Neural crest cell (in vitro differentiated cells): ENCODE results near the gene GSTCD. TPM values are rescaled to one million over a fixed set of nuclear protein-coding genes. Genes with fewer than 3 reads are reported as not detected.
"Not testable (repeated sequence)": the region's sequence is repeated elsewhere in the genome, so short reads cannot be mapped to it uniquely, and the experiment has no call there.

Source experiments
- DNase-seq: peaks from one replicate; pipeline ENCODE4 v3.0.0; 2021; ENCODE audit warnings: low read depth, mixed read lengths, low spot score
- H3K27ac Mint-ChIP-seq: one replicate; pipeline ENCODE4 v1.8.0; 2021; ENCODE audit warnings: mild to moderate bottlenecking, mixed read lengths; ENCODE audit not compliant: unreplicated experiment
- H3K27me3 Mint-ChIP-seq: 2 replicates; pipeline ENCODE4 v1.8.0; 2021; ENCODE audit warnings: low read depth, mild to moderate bottlenecking, mixed read lengths
- H3K36me3 Mint-ChIP-seq: 2 replicates; pipeline ENCODE4 v1.8.0; 2021; ENCODE audit warnings: low read depth, mild to moderate bottlenecking, mixed read lengths
- H3K4me1 Mint-ChIP-seq: 2 replicates; pipeline ENCODE4 v1.8.0; 2021; ENCODE audit warnings: mixed read lengths
- H3K4me3 Mint-ChIP-seq: one replicate; pipeline ENCODE4 v1.8.0; 2021; ENCODE audit warnings: mild to moderate bottlenecking, mixed read lengths
- H3K9me3 Mint-ChIP-seq: 2 replicates; pipeline ENCODE4 v1.8.0; 2021; ENCODE audit warnings: mixed read lengths
- CTCF ChIP-seq: fragments of 200-600 bp; sonication (generic); conservative IDR thresholded peaks from 2 replicates; pipeline ENCODE4 v1.5.0; 2021; ENCODE audit warnings: antibody characterized with exemption, mild to moderate bottlenecking
- total RNA-seq: library from RNA; stranded (reverse); gene quantifications from 2 replicates; pipeline ENCODE4 v1.2.1, GENCODE V29; 2021

The GSTCD gene
- total RNA-seq, 1 donor from 2014 or later = 30.6 TPM

- peaks cover 16% of the 10 kb centered on the region for H3K4me1 Mint-ChIP-seq
- no peak for TF ChIP-seq CTCF
- no peak for DNase-seq
- no peak overlapping the region for H3K4me3 Mint-ChIP-seq
- no peak overlapping the region for H3K27ac Mint-ChIP-seq
- peaks cover 21% of the 10 kb centered on the region for H3K36me3 Mint-ChIP-seq
- peaks cover 7% of the 10 kb centered on the region for H3K9me3 Mint-ChIP-seq
- H3K27me3 Mint-ChIP-seq = no peaks in the 10 kb centered on the region
Observed at GRCh38 chr4:105765690-105766407, 57.3 kb downstream of the GSTCD start.

- TF ChIP-seq CTCF = no peak
- Mint-ChIP-seq H3K27ac (peak overlapping the region; percentile 9), H3K27me3 (no peaks in the 10 kb centered on the region), H3K4me3 (peak overlapping the region; percentile 29), H3K4me1 (peaks cover 16% of the 10 kb centered on the region), H3K36me3 (peaks cover 37% of the 10 kb centered on the region), H3K9me3 (peaks cover 9% of the 10 kb centered on the region)
- DNase-seq = no peak
Observed at GRCh38 chr4:105767579-105767978, 59.0 kb downstream of the GSTCD start.

- H3K4me3 Mint-ChIP-seq, H3K27me3 Mint-ChIP-seq, DNase-seq, H3K27ac Mint-ChIP-seq: not testable (repeated sequence)
- Mint-ChIP-seq H3K9me3 (peaks cover 23% of the 10 kb centered on the region), H3K36me3 (peaks cover 60% of the 10 kb centered on the region), H3K4me1 (peaks cover 16% of the 10 kb centered on the region)
Observed at GRCh38 chr4:105770524-105770923, 61.9 kb downstream of the GSTCD start.

- not testable (repeated sequence) for DNase-seq, H3K27me3 Mint-ChIP-seq, H3K27ac Mint-ChIP-seq, H3K4me3 Mint-ChIP-seq
- Mint-ChIP-seq H3K36me3 (peaks cover 58% of the 10 kb centered on the region), H3K9me3 (peaks cover 20% of the 10 kb centered on the region), H3K4me1 (peaks cover 10% of the 10 kb centered on the region)
Observed at GRCh38 chr4:105772065-105772464, 63.5 kb downstream of the GSTCD start.

GRCh38 chr4:105775760-105776415 lies 67.3 kb downstream of the GSTCD start:
- not testable (repeated sequence) for H3K4me3 Mint-ChIP-seq, H3K27me3 Mint-ChIP-seq, DNase-seq, H3K27ac Mint-ChIP-seq, H3K4me1 Mint-ChIP-seq
- Mint-ChIP-seq H3K9me3 (peaks cover 16% of the 10 kb centered on the region), H3K36me3 (peaks cover 43% of the 10 kb centered on the region)

GRCh38 chr4:105780176-105780575 lies 71.6 kb downstream of the GSTCD start:
- no peak overlapping the region for H3K27ac Mint-ChIP-seq
- TF ChIP-seq CTCF = no peak
- no peaks in the 10 kb centered on the region for H3K9me3 Mint-ChIP-seq
- H3K36me3 Mint-ChIP-seq = peaks cover 6% of the 10 kb centered on the region
- H3K4me3 Mint-ChIP-seq = no peak overlapping the region
- H3K4me1 Mint-ChIP-seq = no peaks in the 10 kb centered on the region
- no peak for DNase-seq
- no peaks in the 10 kb centered on the region for H3K27me3 Mint-ChIP-seq

- no peaks in the 10 kb centered on the region for H3K9me3 Mint-ChIP-seq
- no peaks in the 10 kb centered on the region for H3K4me1 Mint-ChIP-seq
- no peaks in the 10 kb centered on the region for H3K36me3 Mint-ChIP-seq
- no peak overlapping the region for H3K27ac Mint-ChIP-seq
- no peaks in the 10 kb centered on the region for H3K27me3 Mint-ChIP-seq
- TF ChIP-seq CTCF = no peak
- DNase-seq = no peak
- H3K4me3 Mint-ChIP-seq = no peak overlapping the region
Observed at GRCh38 chr4:105784761-105785160, 76.2 kb downstream of the GSTCD start.
